ENCODE data around the gene RSPH9.

Gene RSPH9

GRCh38 chr6:43644940-43645612 is at the start of gene RSPH9:
RSPH9 (plus strand) TSS chr6:43645036; CDS start chr6:43645099, 63 bp downstream.
- no peaks in the 10 kb centered on the region for H3K9me2 ChIP-seq (replicated peaks; ENCODE audit: control insufficient read depth, low read length)
- H3K79me2 ChIP-seq (ENCODE audit: control insufficient read depth, low read length), result peaks cover 15% of the 10 kb centered on the region
- TF ChIP-seq CTCF (IDR thresholded peaks at IDR 0.05; ENCODE audit: low read depth, low read length, poor library complexity, severe bottlenecking) (no peak), EZH2phosphoT487 (IDR thresholded peaks at IDR 0.05; ENCODE audit: borderline replicate concordance, low read length) (no peak)
- H3K9me3 ChIP-seq (ENCODE audit: control insufficient read depth, insufficient read depth, low read length), result no peaks in the 10 kb centered on the region
- H3K4me1 ChIP-seq (ENCODE audit: control insufficient read depth, low read length), result peaks cover 8% of the 10 kb centered on the region
- peaks cover 10% of the 10 kb centered on the region; the same call in 1 of the 2 replicates for H3F3A ChIP-seq (ENCODE audit: control insufficient read depth, insufficient read depth)
- H4K20me1 ChIP-seq (ENCODE audit: control insufficient read depth, insufficient read depth, low read depth, low read length), result no peaks in the 10 kb centered on the region
- H3K27me3 ChIP-seq (ENCODE audit: control insufficient read depth, low read length), result no peaks in the 10 kb centered on the region
- peak within 1 kb of the TSS; percentile 58 for H3K4me2 ChIP-seq (ENCODE audit: low read length)
- no peak within 1 kb of the TSS for H3K27ac ChIP-seq (ENCODE audit: low read depth, low read length)
- H3K36me3 ChIP-seq (ENCODE audit: control insufficient read depth, low read length), result peaks cover 21% of the 10 kb centered on the region
- H3K4me3 ChIP-seq (ENCODE audit: low read length), result peak within 1 kb of the TSS; percentile 48

GRCh38 chr6:43600595-43600994 is 44.2 kb upstream of the RSPH9 start:
- Histone ChIP-seq H3K9me3 (ENCODE audit: control insufficient read depth, insufficient read depth, low read length) (no peaks in the 10 kb centered on the region), H3K36me3 (ENCODE audit: control insufficient read depth, low read length) (peaks cover 82% of the 10 kb centered on the region), H3K4me1 (ENCODE audit: control insufficient read depth, low read length) (no peaks in the 10 kb centered on the region), H4K20me1 (ENCODE audit: control insufficient read depth, insufficient read depth, low read depth, low read length) (no peaks in the 10 kb centered on the region), H3K9me2 (replicated peaks; ENCODE audit: control insufficient read depth, low read length) (no peaks in the 10 kb centered on the region), H3K27ac (ENCODE audit: low read depth, low read length) (no peak overlapping the region), H3F3A (ENCODE audit: control insufficient read depth, insufficient read depth) (peaks cover 18% of the 10 kb centered on the region), H3K4me2 (ENCODE audit: low read length) (no peak overlapping the region), H3K79me2 (ENCODE audit: control insufficient read depth, low read length) (no peaks in the 10 kb centered on the region), H3K4me3 (ENCODE audit: low read length) (no peak overlapping the region), H3K27me3 (ENCODE audit: control insufficient read depth, low read length) (no peaks in the 10 kb centered on the region)
- no peak for TF ChIP-seq CTCF (IDR thresholded peaks at IDR 0.05; ENCODE audit: low read depth, low read length, poor library complexity, severe bottlenecking)
- TF ChIP-seq EZH2phosphoT487 (IDR thresholded peaks at IDR 0.05; ENCODE audit: borderline replicate concordance, low read length), result no peak

GRCh38 chr6:43604174-43604573 is 40.7 kb upstream of the RSPH9 start:
- Histone ChIP-seq H3K36me3 (ENCODE audit: control insufficient read depth, low read length) (peaks cover 89% of the 10 kb centered on the region), H3F3A (ENCODE audit: control insufficient read depth, insufficient read depth) (peaks cover 26% of the 10 kb centered on the region), H4K20me1 (ENCODE audit: control insufficient read depth, insufficient read depth, low read depth, low read length) (no peaks in the 10 kb centered on the region), H3K4me1 (ENCODE audit: control insufficient read depth, low read length) (peaks cover 12% of the 10 kb centered on the region), H3K9me3 (ENCODE audit: control insufficient read depth, insufficient read depth, low read length) (no peaks in the 10 kb centered on the region), H3K4me3 (ENCODE audit: low read length) (no peak overlapping the region), H3K27ac (ENCODE audit: low read depth, low read length) (no peak overlapping the region), H3K4me2 (ENCODE audit: low read length) (no peak overlapping the region), H3K27me3 (ENCODE audit: control insufficient read depth, low read length) (no peaks in the 10 kb centered on the region), H3K9me2 (replicated peaks; ENCODE audit: control insufficient read depth, low read length) (no peaks in the 10 kb centered on the region), H3K79me2 (ENCODE audit: control insufficient read depth, low read length) (peaks cover 3% of the 10 kb centered on the region)
- TF ChIP-seq EZH2phosphoT487 (IDR thresholded peaks at IDR 0.05; ENCODE audit: borderline replicate concordance, low read length) (no peak), CTCF (IDR thresholded peaks at IDR 0.05; ENCODE audit: low read depth, low read length, poor library complexity, severe bottlenecking) (no peak)

Measured in DOHH2 (cell line).